Cardiac muscle cell (in vitro differentiated cells and primary cell): ENCODE measurements around the gene ALKAL2. TPM values are rescaled to one million over a fixed set of nuclear protein-coding genes. Genes with fewer than 3 reads are reported as not detected.

ENCODE experiments used
- DNase-seq, 2 donors: peaks; one replicate each; pipeline versions ENCODE4 v3.0.0 to v3.0.0-alpha.2; 2010 to 2017; ENCODE audit warnings: low read depth in 1 of 2, low spot score in 1 of 2
- H3K27ac ChIP-seq: fragments of 200-600 bp; sonication (generic); 2 replicates; pipeline ENCODE4 v1.5.1; 2016
- H3K27me3 ChIP-seq: fragments of 200-600 bp; sonication (generic); 2 replicates; pipeline ENCODE4 v1.6.0; 2016; ENCODE audit warnings: control low read depth
- H3K36me3 ChIP-seq: fragments of 200-600 bp; sonication (generic); 2 replicates; pipeline ENCODE4 v1.5.1; 2016; ENCODE audit warnings: control low read depth
- H3K4me1 ChIP-seq: fragments of 200-600 bp; sonication (generic); 2 replicates; pipeline ENCODE4 v1.8.1; 2017; ENCODE audit warnings: low read depth, mild to moderate bottlenecking, mixed run types
- H3K4me3 ChIP-seq: fragments of 200-600 bp; sonication (generic); 2 replicates; pipeline ENCODE4 v1.5.1; 2016; ENCODE audit warnings: mild to moderate bottlenecking
- H3K9me3 ChIP-seq: fragments of 200-600 bp; sonication (generic); 2 replicates; pipeline ENCODE4 v1.5.1; 2017; ENCODE audit warnings: low read depth, mild to moderate bottlenecking, control low read depth
- polyA plus RNA-seq: library from polyadenylated mRNA; unstranded; fragments of >200 nt; fragmentation: Nextera tagmentation; extraction: Ambion mirVana; gene quantifications from 2 replicates; pipeline ENCODE4 v1.2.1, GENCODE V29; 2016
- total RNA-seq: library from RNA; depleted of rRNA; stranded (reverse); fragments of >200 nt; gene quantifications from 2 replicates; pipeline ENCODE4 v1.2.3, GENCODE V29; 2016
- TF ChIP-seq, protein P1 (sequence below): IDR thresholded peaks from 2 replicates; pipeline ENCODE4 v1.5.1; 2012; ENCODE audit warnings: low read depth, mild to moderate bottlenecking, low read length

ALKAL2 gene
- total and polyA plus RNA-seq, 2 experiments from 2014 or later, result 0.95 to 1.6 TPM

GRCh38 chr2:288758-289361 lies 969 bp upstream of the ALKAL2 start:
- H3K27ac ChIP-seq, result no peak overlapping the region
- TF ChIP-seq, protein P1, sequence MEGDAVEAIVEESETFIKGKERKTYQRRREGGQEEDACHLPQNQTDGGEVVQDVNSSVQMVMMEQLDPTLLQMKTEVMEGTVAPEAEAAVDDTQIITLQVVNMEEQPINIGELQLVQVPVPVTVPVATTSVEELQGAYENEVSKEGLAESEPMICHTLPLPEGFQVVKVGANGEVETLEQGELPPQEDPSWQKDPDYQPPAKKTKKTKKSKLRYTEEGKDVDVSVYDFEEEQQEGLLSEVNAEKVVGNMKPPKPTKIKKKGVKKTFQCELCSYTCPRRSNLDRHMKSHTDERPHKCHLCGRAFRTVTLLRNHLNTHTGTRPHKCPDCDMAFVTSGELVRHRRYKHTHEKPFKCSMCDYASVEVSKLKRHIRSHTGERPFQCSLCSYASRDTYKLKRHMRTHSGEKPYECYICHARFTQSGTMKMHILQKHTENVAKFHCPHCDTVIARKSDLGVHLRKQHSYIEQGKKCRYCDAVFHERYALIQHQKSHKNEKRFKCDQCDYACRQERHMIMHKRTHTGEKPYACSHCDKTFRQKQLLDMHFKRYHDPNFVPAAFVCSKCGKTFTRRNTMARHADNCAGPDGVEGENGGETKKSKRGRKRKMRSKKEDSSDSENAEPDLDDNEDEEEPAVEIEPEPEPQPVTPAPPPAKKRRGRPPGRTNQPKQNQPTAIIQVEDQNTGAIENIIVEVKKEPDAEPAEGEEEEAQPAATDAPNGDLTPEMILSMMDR, result no peak
- no peak for DNase-seq
- no peaks in the 10 kb centered on the region for H3K36me3 ChIP-seq
- peak overlapping the region; percentile 25 for H3K4me3 ChIP-seq
- peaks cover 88% of the 10 kb centered on the region for H3K27me3 ChIP-seq
- peaks cover 7% of the 10 kb centered on the region for H3K4me1 ChIP-seq
- H3K9me3 ChIP-seq, result no peaks in the 10 kb centered on the region

- Histone ChIP-seq H3K4me3 (peak overlapping the region; percentile 24), H3K27ac (no peak overlapping the region), H3K27me3 (peaks cover 84% of the 10 kb centered on the region), H3K36me3 (no peaks in the 10 kb centered on the region), H3K4me1 (peaks cover 7% of the 10 kb centered on the region), H3K9me3 (no peaks in the 10 kb centered on the region)
- TF ChIP-seq, protein P1, result no peak
- DNase-seq, result peak; percentile 50 to 52
These were observed 413 bp downstream of the ALKAL2 start for GRCh38 chr2:287471-287885.

- no peak overlapping the region for H3K27ac ChIP-seq
- H3K36me3 ChIP-seq, result no peaks in the 10 kb centered on the region
- TF ChIP-seq, protein P1, result no peak
- peaks cover 78% of the 10 kb centered on the region for H3K27me3 ChIP-seq
- H3K4me1 ChIP-seq, result peaks cover 7% of the 10 kb centered on the region
- no peaks in the 10 kb centered on the region for H3K9me3 ChIP-seq
- H3K4me3 ChIP-seq, result peak overlapping the region; percentile 24
- peak in 1 of 2 donors; percentile 16 for DNase-seq
These were observed 1.0 kb downstream of the ALKAL2 start for GRCh38 chr2:286774-287392.

- H3K4me3 ChIP-seq, result no peak overlapping the region
- DNase-seq, result no peak
- peaks cover 69% of the 10 kb centered on the region for H3K27me3 ChIP-seq
- TF ChIP-seq, protein P1, result no peak
- no peak overlapping the region for H3K27ac ChIP-seq
- peaks cover 7% of the 10 kb centered on the region for H3K4me1 ChIP-seq
- H3K36me3 ChIP-seq, result no peaks in the 10 kb centered on the region
- H3K9me3 ChIP-seq, result no peaks in the 10 kb centered on the region
These were observed 1.9 kb downstream of the ALKAL2 start for GRCh38 chr2:286035-286434.

- Histone ChIP-seq H3K27me3 (peaks cover 64% of the 10 kb centered on the region), H3K4me1 (peaks cover 7% of the 10 kb centered on the region), H3K27ac (no peak overlapping the region), H3K9me3 (no peaks in the 10 kb centered on the region), H3K36me3 (no peaks in the 10 kb centered on the region), H3K4me3 (no peak overlapping the region)
- TF ChIP-seq, protein P1, result no peak
- peak in 1 of 2 donors; percentile 76 for DNase-seq
These were observed 2.4 kb downstream of the ALKAL2 start for GRCh38 chr2:285531-285930.
